RWPE2 (cell line): ENCODE measurements around the gene TM9SF3.

Source experiments
- ATAC-seq: fragments of 200-7000 bp; cut with Tn5 transposase; 3 replicates; pipeline ENCODE4 v1.9.1; 2021; ENCODE audit warnings: low read depth
- DNase-seq: peaks from one replicate; pipeline ENCODE4 v3.0.0-alpha.2; 2020; ENCODE audit warnings: low spot score
- H3K27ac ChIP-seq: fragments of 450-650 bp; 2 replicates; pipeline ENCODE4 v1.5.1; 2017; ENCODE audit warnings: mild to moderate bottlenecking; ENCODE audit not compliant: poor library complexity, severe bottlenecking
- H3K27me3 ChIP-seq: fragments of 250-450 bp; sonication (Bioruptor Pico); 2 replicates; pipeline ENCODE4 v1.5.1; 2021; ENCODE audit warnings: mild to moderate bottlenecking, moderate library complexity; ENCODE audit not compliant: insufficient read depth, poor library complexity, severe bottlenecking
- H3K36me3 ChIP-seq: fragments of 250-450 bp; sonication (Bioruptor Pico); 2 replicates; pipeline ENCODE4 v1.5.1; 2020; ENCODE audit warnings: low read depth, mild to moderate bottlenecking, moderate library complexity
- H3K4me1 ChIP-seq: fragments of 250-450 bp; sonication (Bioruptor Pico); 2 replicates; pipeline ENCODE4 v1.5.1; 2021; ENCODE audit warnings: mild to moderate bottlenecking, moderate library complexity; ENCODE audit not compliant: insufficient read depth, poor library complexity, severe bottlenecking
- H3K4me3 ChIP-seq: fragments of 250-450 bp; sonication (Bioruptor Pico); 2 replicates; pipeline ENCODE4 v1.5.1; 2021; ENCODE audit warnings: mild to moderate bottlenecking, moderate library complexity; ENCODE audit not compliant: severe bottlenecking
- H3K9me3 ChIP-seq: fragments of 250-450 bp; sonication (Bioruptor Pico); 2 replicates; pipeline ENCODE4 v1.5.1; 2021; ENCODE audit warnings: mild to moderate bottlenecking, moderate library complexity; ENCODE audit not compliant: severe bottlenecking
- CTCF ChIP-seq: fragments of 450-650 bp; IDR thresholded peaks from one replicate; pipeline ENCODE4 v1.5.1; 2017; ENCODE audit warnings: mild to moderate bottlenecking, moderate library complexity; ENCODE audit not compliant: poor library complexity, severe bottlenecking

TM9SF3 gene

GRCh38 chr10:96612055-96612830 lies 25.4 kb upstream of the TM9SF3 start:
- DNase-seq (no peak), ATAC-seq (no peak)
- H3K27ac ChIP-seq: no peak overlapping the region
- no peak for TF ChIP-seq CTCF
- no peaks in the 10 kb centered on the region for H3K36me3 ChIP-seq
- H3K9me3 ChIP-seq: no peaks in the 10 kb centered on the region
- H3K27me3 ChIP-seq: no peaks in the 10 kb centered on the region
- H3K4me3 ChIP-seq: no peak overlapping the region
- H3K4me1 ChIP-seq: peaks cover 11% of the 10 kb centered on the region

- Histone ChIP-seq H3K4me1 (peaks cover 11% of the 10 kb centered on the region), H3K27ac (no peak overlapping the region), H3K36me3 (no peaks in the 10 kb centered on the region), H3K9me3 (no peaks in the 10 kb centered on the region), H3K4me3 (no peak overlapping the region), H3K27me3 (no peaks in the 10 kb centered on the region)
- DNase-seq: no peak
- no peak for ATAC-seq
- TF ChIP-seq CTCF: no peak
Observed at GRCh38 chr10:96610817-96611216, 24.0 kb upstream of the TM9SF3 start.

GRCh38 chr10:96609510-96609909 lies 22.7 kb upstream of the TM9SF3 start:
- ATAC-seq (no peak), DNase-seq (no peak)
- no peak overlapping the region for H3K27ac ChIP-seq
- H3K4me3 ChIP-seq: no peak overlapping the region
- H3K27me3 ChIP-seq: no peaks in the 10 kb centered on the region
- H3K36me3 ChIP-seq: no peaks in the 10 kb centered on the region
- no peak for TF ChIP-seq CTCF
- no peaks in the 10 kb centered on the region for H3K9me3 ChIP-seq
- peaks cover 6% of the 10 kb centered on the region for H3K4me1 ChIP-seq

GRCh38 chr10:96608805-96609204 lies 22.0 kb upstream of the TM9SF3 start:
- no peak for ATAC-seq
- no peaks in the 10 kb centered on the region for H3K9me3 ChIP-seq
- no peak for TF ChIP-seq CTCF
- H3K27me3 ChIP-seq: no peaks in the 10 kb centered on the region
- H3K4me1 ChIP-seq: no peaks in the 10 kb centered on the region
- H3K27ac ChIP-seq: no peak overlapping the region
- no peak for DNase-seq
- H3K36me3 ChIP-seq: no peaks in the 10 kb centered on the region
- no peak overlapping the region for H3K4me3 ChIP-seq

- ATAC-seq: no peak
- Histone ChIP-seq H3K36me3 (no peaks in the 10 kb centered on the region), H3K27ac (no peak overlapping the region), H3K4me1 (no peaks in the 10 kb centered on the region), H3K27me3 (no peaks in the 10 kb centered on the region), H3K4me3 (no peak overlapping the region), H3K9me3 (no peaks in the 10 kb centered on the region)
- DNase-seq: no peak
- no peak for TF ChIP-seq CTCF
Observed at GRCh38 chr10:96608262-96608661, 21.4 kb upstream of the TM9SF3 start.
